ENCODE data around the gene CRISP2. TPM values are rescaled to one million over a fixed set of nuclear protein-coding genes. Genes with fewer than 3 reads are reported as not detected.
A peak's percentile ranks its signal among the peaks of the same experiment; 100 is the strongest.
"Not testable (repeated sequence)": the region's sequence is repeated elsewhere in the genome, so short reads cannot be mapped to it uniquely, and the experiment has no call there.

CRISP2 gene
- not detected in 2 replicates for total RNA-seq (2014; rRNA removed; shearing (Covaris generic))

- DNase-seq (ENCODE audit: low read depth) = no peak
Observed at GRCh38 chr6:49713346-49713745, at the start of gene CRISP2. Gene CRISP2 (minus strand): TSS chr6:49713543. CDS start chr6:49709196, 4,347 bp downstream.

- no peak for DNase-seq (ENCODE audit: low read depth)
Observed at GRCh38 chr6:49744259-49744658, 30.9 kb upstream of the CRISP2 start, which contains the start of gene CRISP3. Gene CRISP3 (minus strand): TSS chr6:49744388. CDS start chr6:49744367, 21 bp downstream.

- DNase-seq (ENCODE audit: low read depth) = no peak
Observed at GRCh38 chr6:49743429-49743828, 30.1 kb upstream of the CRISP2 start.

- no peak for DNase-seq (ENCODE audit: low read depth)
Observed at GRCh38 chr6:49739423-49739822, 26.1 kb upstream of the CRISP2 start.

GRCh38 chr6:49736017-49736508 lies 22.7 kb upstream of the CRISP2 start:
- no peak for DNase-seq (ENCODE audit: low read depth)

GRCh38 chr6:49733680-49734079 lies 20.3 kb upstream of the CRISP2 start:
- no peak for DNase-seq (ENCODE audit: low read depth)

GRCh38 chr6:49732781-49733180 lies 19.4 kb upstream of the CRISP2 start:
- no peak for DNase-seq (ENCODE audit: low read depth)

GRCh38 chr6:49730251-49730650 lies 16.9 kb upstream of the CRISP2 start:
- DNase-seq (ENCODE audit: low read depth) = no peak

- DNase-seq (ENCODE audit: low read depth) = not testable (repeated sequence)
Observed at GRCh38 chr6:49723917-49724316, 10.6 kb upstream of the CRISP2 start.

- no peak for DNase-seq (ENCODE audit: low read depth)
Observed at GRCh38 chr6:49721297-49721696, 8.0 kb upstream of the CRISP2 start.

- no peak for DNase-seq (ENCODE audit: low read depth)
Observed at GRCh38 chr6:49720372-49720771, 7.0 kb upstream of the CRISP2 start.

- no peak for DNase-seq (ENCODE audit: low read depth)
Observed at GRCh38 chr6:49698478-49698877, 14.9 kb downstream of the CRISP2 start.

GRCh38 chr6:49693512-49693911 lies 19.8 kb downstream of the CRISP2 start:
- no peak for DNase-seq (ENCODE audit: low read depth)

GRCh38 chr6:49692534-49692933 lies 20.8 kb downstream of the CRISP2 start:
- no peak for DNase-seq (ENCODE audit: low read depth)

GRCh38 chr6:49676671-49677281 lies 36.6 kb downstream of the CRISP2 start:
- DNase-seq (ENCODE audit: low read depth) = peak; percentile 8

GRCh38 chr6:49675816-49676215 lies 37.5 kb downstream of the CRISP2 start:
- DNase-seq (ENCODE audit: low read depth) = no peak

- DNase-seq (ENCODE audit: low read depth) = peak; percentile 6
Observed at GRCh38 chr6:49668083-49668511, 45.2 kb downstream of the CRISP2 start.

- no peak for DNase-seq (ENCODE audit: low read depth)
Observed at GRCh38 chr6:49666930-49667757, 46.2 kb downstream of the CRISP2 start.

- no peak for DNase-seq (ENCODE audit: low read depth)
Observed at GRCh38 chr6:49666480-49666879, 46.9 kb downstream of the CRISP2 start.

- DNase-seq (ENCODE audit: low read depth) = no peak
Observed at GRCh38 chr6:49664817-49665216, 48.5 kb downstream of the CRISP2 start.

- DNase-seq (ENCODE audit: low read depth) = not testable (repeated sequence)
Observed at GRCh38 chr6:49664054-49664453, 49.3 kb downstream of the CRISP2 start.

- no peak for DNase-seq (ENCODE audit: low read depth)
Observed at GRCh38 chr6:49662892-49663261, 50.5 kb downstream of the CRISP2 start.
